PC-3 (cell line): ENCODE data around the gene CCNB2. TPM values are rescaled to one million over a fixed set of nuclear protein-coding genes. Genes with fewer than 3 reads are reported as not detected.

Experiments
- ATAC-seq: fragments of 200-7000 bp; cut with Tn5 transposase; 2 replicates; pipeline ENCODE4 v1.9.1; 2020; ENCODE audit warnings: mild to moderate bottlenecking, moderate library complexity
- BruUV-seq: library from RNA; stranded (reverse); fragments of 400-500 nt; replicated peaks from 2 replicates; lab custom pipeline; 2021; lab: Mats Ljungman, UMichigan
- CTCF ChIA-PET: fragments of 300-600 bp; sonication (Branson Sonifier 250); formaldehyde crosslinking; loops from one replicate; lab custom pipeline; 2022; ENCODE audit warnings: antibody characterized with exemption; lab: Charles Lee
- POLR2A ChIA-PET: fragments of 300-600 bp; sonication (Branson Sonifier 250); formaldehyde crosslinking; loops from one replicate; lab custom pipeline; 2022; ENCODE audit warnings: antibody characterized with exemption; ENCODE audit not compliant: unreplicated experiment; lab: Charles Lee
- DNase-seq: peaks from one replicate; pipeline ENCODE4 v3.0.0-alpha.2; 2015
- H2AFZ ChIP-seq: fragments of 300-600 bp; sonication (generic); 2 replicates; pipeline ENCODE4 v1.6.0; 2016; ENCODE audit warnings: antibody characterized with exemption, low read length
- H3F3A ChIP-seq: fragments of 300-600 bp; sonication (generic); one replicate; pipeline ENCODE4 v1.6.0; 2017; ENCODE audit warnings: antibody characterized with exemption, low read length, control low read depth, mild to moderate bottlenecking; ENCODE audit not compliant: unreplicated experiment
- H3K27ac ChIP-seq: fragments of 300-600 bp; sonication (generic); 2 replicates; pipeline ENCODE4 v1.5.1; 2016; ENCODE audit warnings: mild to moderate bottlenecking, low read length
- H3K27me3 ChIP-seq: fragments of 300-600 bp; sonication (generic); 2 replicates; pipeline ENCODE4 v1.6.1; 2016; ENCODE audit warnings: low read length, mixed read lengths
- H3K36me3 ChIP-seq: fragments of 300-600 bp; sonication (generic); 2 replicates; pipeline ENCODE4 v1.6.1; 2016; ENCODE audit warnings: low read depth, mixed run types, low read length, mixed read lengths
- H3K4me1 ChIP-seq: fragments of 300-600 bp; sonication (generic); 2 replicates; pipeline ENCODE4 v1.5.1; 2016; ENCODE audit warnings: low read length; ENCODE audit not compliant: insufficient read depth
- H3K4me2 ChIP-seq: fragments of 300-600 bp; sonication (generic); 2 replicates; pipeline ENCODE4 v1.6.0; 2016; ENCODE audit warnings: low read length
- H3K4me3 ChIP-seq: fragments of 300-600 bp; sonication (generic); 2 replicates; pipeline ENCODE4 v1.5.1; 2016; ENCODE audit warnings: mild to moderate bottlenecking, low read length, mixed read lengths
- H3K79me2 ChIP-seq: fragments of 300-600 bp; sonication (generic); 2 replicates; pipeline ENCODE4 v1.6.1; 2017; ENCODE audit warnings: low read length, mixed read lengths
- H3K9ac ChIP-seq: fragments of 300-600 bp; sonication (generic); 2 replicates; pipeline ENCODE4 v1.6.0; 2016; ENCODE audit warnings: mild to moderate bottlenecking, low read length
- H3K9me2 ChIP-seq: fragments of 300-600 bp; sonication (generic); replicated peaks from 2 replicates; pipeline ENCODE4 v1.6.1; 2016; ENCODE audit warnings: mixed run types, low read length, mixed read lengths
- H3K9me3 ChIP-seq: fragments of 300-600 bp; sonication (generic); 2 replicates; pipeline ENCODE4 v1.6.1; 2016; ENCODE audit warnings: low read length, mixed read lengths
- H4K20me1 ChIP-seq: fragments of 300-600 bp; sonication (generic); 2 replicates; pipeline ENCODE4 v1.6.1; 2016; ENCODE audit warnings: low read length, mixed read lengths
- CTCF ChIP-seq: fragments of 300-600 bp; sonication (generic); conservative IDR thresholded peaks from 2 replicates; pipeline ENCODE4 v1.5.1; 2017; ENCODE audit warnings: antibody characterized with exemption, low read depth, mild to moderate bottlenecking, low read length
- EZH2 ChIP-seq: fragments of 300-600 bp; sonication (generic); IDR thresholded peaks from one replicate; pipeline ENCODE4 v1.6.1; 2017; ENCODE audit warnings: antibody characterized with exemption, mild to moderate bottlenecking, low read length; ENCODE audit not compliant: unreplicated experiment
- EZH2phosphoT487 ChIP-seq: fragments of 300-600 bp; sonication (generic); IDR thresholded peaks from 2 replicates; pipeline ENCODE4 v1.6.1; 2018; ENCODE audit warnings: mild to moderate bottlenecking, antibody characterized with exemption, low read length, borderline replicate concordance
- intact Hi-C: fragments of 100-400 bp; cut with micrococcal nuclease; formaldehyde crosslinking; loops from 2 replicates; pipeline ENCODE4 v1.9.0; 2023
- total RNA-seq: library from RNA; depleted of rRNA; stranded (reverse); fragments of >200 nt; gene quantifications from 2 replicates; pipeline ENCODE4 v1.2.3, GENCODE V29; 2014

Gene CCNB2
- total RNA-seq, 1 experiment from 2014 or later = 61.7 TPM

GRCh38 chr15:59131456-59131855 is 26.5 kb downstream of the CCNB2 start:
- Histone ChIP-seq H3K9me2 (no peaks in the 10 kb centered on the region), H3K4me3 (no peak overlapping the region), H3K27ac (no peak overlapping the region), H4K20me1 (no peaks in the 10 kb centered on the region), H3K4me2 (no peak overlapping the region), H2AFZ (no peak overlapping the region), H3K79me2 (0 out of 2 replicates have a peak, but pooled peaks cover 6% of the 10 kb centered on the region), H3K9me3 (no peaks in the 10 kb centered on the region), H3K9ac (no peak overlapping the region), H3K4me1 (no peaks in the 10 kb centered on the region), H3K36me3 (peaks cover 40% of the 10 kb centered on the region), H3K27me3 (no peaks in the 10 kb centered on the region), H3F3A (no peaks in the 10 kb centered on the region)
- BruUV-seq = no TSS peak
- ChIA-PET POLR2A (no interaction called here), CTCF (no interaction called here)
- TF ChIP-seq CTCF (no peak), EZH2 (no peak), EZH2phosphoT487 (no peak)
- intact Hi-C loops = no loop called here
- no peak for DNase-seq
- no peak for ATAC-seq

- H3K9me2 ChIP-seq = no peaks in the 10 kb centered on the region
- no peak overlapping the region for H3K27ac ChIP-seq
- no peak overlapping the region for H3K4me3 ChIP-seq
- intact Hi-C loops = no loop called here
- ChIA-PET CTCF (no interaction called here), POLR2A (no interaction called here)
- no peak overlapping the region for H3K4me2 ChIP-seq
- BruUV-seq = no TSS peak
- no peaks in the 10 kb centered on the region for H3K27me3 ChIP-seq
- no peak overlapping the region for H2AFZ ChIP-seq
- H3K9ac ChIP-seq = no peak overlapping the region
- no peaks in the 10 kb centered on the region for H3K9me3 ChIP-seq
- TF ChIP-seq EZH2phosphoT487 (no peak), CTCF (no peak), EZH2 (no peak)
- H3K79me2 ChIP-seq = 0 out of 2 replicates have a peak, but pooled peaks cover 6% of the 10 kb centered on the region
- no peak for ATAC-seq
- peaks cover 44% of the 10 kb centered on the region for H3K36me3 ChIP-seq
- no peaks in the 10 kb centered on the region for H3F3A ChIP-seq
- no peaks in the 10 kb centered on the region for H4K20me1 ChIP-seq
- no peak for DNase-seq
- no peaks in the 10 kb centered on the region for H3K4me1 ChIP-seq
These were observed 27.1 kb downstream of the CCNB2 start for GRCh38 chr15:59131969-59132562.

- H3K4me2 ChIP-seq = no peak overlapping the region
- no peak overlapping the region for H3K27ac ChIP-seq
- H3K4me1 ChIP-seq = no peaks in the 10 kb centered on the region
- no peak for TF ChIP-seq EZH2phosphoT487
- no peak for TF ChIP-seq EZH2
- TF ChIP-seq CTCF = no peak
- H3K27me3 ChIP-seq = no peaks in the 10 kb centered on the region
- ChIA-PET POLR2A (no interaction called here), CTCF (no interaction called here)
- H3K9me2 ChIP-seq = no peaks in the 10 kb centered on the region
- peaks cover 62% of the 10 kb centered on the region for H3K36me3 ChIP-seq
- DNase-seq (no peak), ATAC-seq (no peak)
- intact Hi-C loops = no loop called here
- H3K9ac ChIP-seq = no peak overlapping the region
- H3F3A ChIP-seq = no peaks in the 10 kb centered on the region
- no TSS peak for BruUV-seq
- H2AFZ ChIP-seq = no peak overlapping the region
- H4K20me1 ChIP-seq = no peaks in the 10 kb centered on the region
- 0 out of 2 replicates have a peak, but pooled peaks cover 3% of the 10 kb centered on the region for H3K79me2 ChIP-seq
- no peak overlapping the region for H3K4me3 ChIP-seq
- H3K9me3 ChIP-seq = no peaks in the 10 kb centered on the region
These were observed 29.0 kb downstream of the CCNB2 start for GRCh38 chr15:59133929-59134427.
